Activated T-cell treated with anti-CD3 and anti-CD28 coated beads, Interleukin-2, amount 50 U/mL, for 4 hours (primary cell): ENCODE data around the gene OR8G1. TPM values are rescaled to one million over a fixed set of nuclear protein-coding genes. Genes with fewer than 3 reads are reported as not detected.
"Not testable (repeated sequence)": the region's sequence is repeated elsewhere in the genome, so short reads cannot be mapped to it uniquely, and the experiment has no call there.

Experiments used
- ATAC-seq, 2 donors: fragments of 200-7000 bp; cut with Tn5 transposase; one replicate each; pipeline ENCODE4 v1.10.0; 2021
- DNase-seq: peaks from one replicate; pipeline ENCODE4 v3.0.0-alpha.2; 2020
- H3K27me3 Mint-ChIP-seq: one replicate; pipeline ENCODE4 v1.8.0; 2021; ENCODE audit warnings: low read depth, mixed read lengths
- H3K36me3 Mint-ChIP-seq: one replicate; pipeline ENCODE4 v1.8.0; 2022; ENCODE audit warnings: mixed read lengths; ENCODE audit not compliant: insufficient read depth
- H3K4me1 Mint-ChIP-seq: one replicate; pipeline ENCODE4 v1.8.0; 2021; ENCODE audit warnings: low read depth, mixed read lengths
- H3K4me3 Mint-ChIP-seq: one replicate; pipeline ENCODE4 v1.8.0; 2021; ENCODE audit warnings: mild to moderate bottlenecking, moderate library complexity, mixed read lengths
- H3K9me3 Mint-ChIP-seq: one replicate; pipeline ENCODE4 v1.8.0; 2021; ENCODE audit warnings: mixed read lengths
- total RNA-seq, 3 donors: library from RNA; stranded (reverse); gene quantifications; one replicate each; pipeline ENCODE4 v1.2.1, GENCODE V29; 2021

Gene OR8G1
- total RNA-seq, 3 donors from 2014 or later: not detected

- DNase-seq (no peak), ATAC-seq (no peak)
- Mint-ChIP-seq H3K27me3 (peaks cover 4% of the 10 kb centered on the region), H3K4me1 (no peaks in the 10 kb centered on the region), H3K36me3 (no peaks in the 10 kb centered on the region), H3K9me3 (no peaks in the 10 kb centered on the region), H3K4me3 (no peak overlapping the region)
These were observed 29.6 kb upstream of the OR8G1 start for GRCh38 chr11:124211321-124211720.

- no peaks in the 10 kb centered on the region for H3K27me3 Mint-ChIP-seq
- DNase-seq (no peak), ATAC-seq (no peak)
- no peak overlapping the region for H3K4me3 Mint-ChIP-seq
- no peaks in the 10 kb centered on the region for H3K36me3 Mint-ChIP-seq
- no peaks in the 10 kb centered on the region for H3K4me1 Mint-ChIP-seq
- no peaks in the 10 kb centered on the region for H3K9me3 Mint-ChIP-seq
These were observed 26.9 kb upstream of the OR8G1 start for GRCh38 chr11:124214027-124214426.

GRCh38 chr11:124219126-124219525 is 21.8 kb upstream of the OR8G1 start:
- Mint-ChIP-seq H3K9me3 (no peaks in the 10 kb centered on the region), H3K27me3 (no peaks in the 10 kb centered on the region), H3K36me3 (no peaks in the 10 kb centered on the region), H3K4me3 (no peak overlapping the region), H3K4me1 (no peaks in the 10 kb centered on the region)
- no peak for DNase-seq
- ATAC-seq: no peak

GRCh38 chr11:124222407-124222806 is 18.5 kb upstream of the OR8G1 start:
- Mint-ChIP-seq H3K9me3 (no peaks in the 10 kb centered on the region), H3K36me3 (no peaks in the 10 kb centered on the region), H3K4me3 (no peak overlapping the region), H3K27me3 (peaks cover 4% of the 10 kb centered on the region), H3K4me1 (no peaks in the 10 kb centered on the region)
- ATAC-seq (no peak), DNase-seq (no peak)

- ATAC-seq, H3K36me3 Mint-ChIP-seq, H3K4me1 Mint-ChIP-seq, DNase-seq, H3K4me3 Mint-ChIP-seq, H3K27me3 Mint-ChIP-seq, H3K9me3 Mint-ChIP-seq: not testable (repeated sequence)
These were observed 16.1 kb upstream of the OR8G1 start for GRCh38 chr11:124224618-124225423.

- Mint-ChIP-seq H3K27me3 (peaks cover 4% of the 10 kb centered on the region), H3K36me3 (no peaks in the 10 kb centered on the region), H3K9me3 (no peaks in the 10 kb centered on the region), H3K4me3 (no peak overlapping the region), H3K4me1 (no peaks in the 10 kb centered on the region)
- DNase-seq (no peak), ATAC-seq (no peak)
These were observed 15.4 kb upstream of the OR8G1 start for GRCh38 chr11:124225471-124225870.

- no peaks in the 10 kb centered on the region for H3K9me3 Mint-ChIP-seq
- H3K27me3 Mint-ChIP-seq: peaks cover 1% of the 10 kb centered on the region
- DNase-seq (no peak), ATAC-seq (no peak)
- H3K4me3 Mint-ChIP-seq: no peak overlapping the region
- no peaks in the 10 kb centered on the region for H3K36me3 Mint-ChIP-seq
- no peaks in the 10 kb centered on the region for H3K4me1 Mint-ChIP-seq
These were observed 7.5 kb upstream of the OR8G1 start for GRCh38 chr11:124233376-124233775.

- no peaks in the 10 kb centered on the region for H3K4me1 Mint-ChIP-seq
- H3K9me3 Mint-ChIP-seq: no peaks in the 10 kb centered on the region
- H3K27me3 Mint-ChIP-seq: no peaks in the 10 kb centered on the region
- no peaks in the 10 kb centered on the region for H3K36me3 Mint-ChIP-seq
- no peak overlapping the region for H3K4me3 Mint-ChIP-seq
- no peak for DNase-seq
- ATAC-seq: no peak
These were observed 2.4 kb upstream of the OR8G1 start for GRCh38 chr11:124238512-124238911.

- not testable (repeated sequence) for ATAC-seq, H3K36me3 Mint-ChIP-seq, H3K4me3 Mint-ChIP-seq, H3K4me1 Mint-ChIP-seq, DNase-seq, H3K27me3 Mint-ChIP-seq, H3K9me3 Mint-ChIP-seq
These were observed 9.0 kb downstream of the OR8G1 start for GRCh38 chr11:124249869-124250268.

- no peak for ATAC-seq
- Mint-ChIP-seq H3K9me3 (no peaks in the 10 kb centered on the region), H3K36me3 (no peaks in the 10 kb centered on the region), H3K4me3 (no peak within 1 kb of the TSS), H3K4me1 (no peaks in the 10 kb centered on the region), H3K27me3 (no peaks in the 10 kb centered on the region)
- DNase-seq: no peak
These were observed 15.2 kb downstream of the OR8G1 start, which contains the start of gene OR8G5 for GRCh38 chr11:124256076-124256475. Gene OR8G5, plus strand, starts transcription at chr11:124256376. Its CDS starts 8,556 bp downstream, at chr11:124264932.

- H3K4me1 Mint-ChIP-seq, DNase-seq, H3K36me3 Mint-ChIP-seq, H3K9me3 Mint-ChIP-seq, H3K27me3 Mint-ChIP-seq, ATAC-seq, H3K4me3 Mint-ChIP-seq: not testable (repeated sequence)
These were observed 24.1 kb downstream of the OR8G1 start for GRCh38 chr11:124265041-124265440.

- not testable (repeated sequence) for H3K36me3 Mint-ChIP-seq, H3K4me1 Mint-ChIP-seq, H3K4me3 Mint-ChIP-seq, ATAC-seq, DNase-seq, H3K9me3 Mint-ChIP-seq, H3K27me3 Mint-ChIP-seq
These were observed 30.0 kb downstream of the OR8G1 start for GRCh38 chr11:124270886-124271285.

GRCh38 chr11:124274000-124274399 is 33.1 kb downstream of the OR8G1 start:
- Mint-ChIP-seq H3K4me3 (no peak overlapping the region), H3K27me3 (peaks cover 2% of the 10 kb centered on the region), H3K4me1 (no peaks in the 10 kb centered on the region), H3K9me3 (no peaks in the 10 kb centered on the region), H3K36me3 (no peaks in the 10 kb centered on the region)
- DNase-seq: no peak
- ATAC-seq: no peak

- Mint-ChIP-seq H3K4me3 (no peak overlapping the region), H3K36me3 (no peaks in the 10 kb centered on the region), H3K4me1 (no peaks in the 10 kb centered on the region), H3K9me3 (peaks cover 6% of the 10 kb centered on the region), H3K27me3 (peaks cover under 1% of the 10 kb centered on the region)
- no peak for DNase-seq
- no peak for ATAC-seq
These were observed 35.2 kb downstream of the OR8G1 start for GRCh38 chr11:124276081-124276480.

- no peaks in the 10 kb centered on the region for H3K36me3 Mint-ChIP-seq
- H3K9me3 Mint-ChIP-seq: peaks cover 10% of the 10 kb centered on the region
- no peak overlapping the region for H3K4me3 Mint-ChIP-seq
- no peak for DNase-seq
- no peaks in the 10 kb centered on the region for H3K27me3 Mint-ChIP-seq
- H3K4me1 Mint-ChIP-seq: no peaks in the 10 kb centered on the region
- ATAC-seq: no peak
These were observed 36.3 kb downstream of the OR8G1 start for GRCh38 chr11:124277207-124277606.
